Subcutaneous abdominal adipose tissue (tissue), 5 donors: ENCODE measurements around the gene HCN3.

Experiments
- H3K27ac ChIP-seq: one replicate; pipeline ENCODE4 v1.7.0; 2013; ENCODE audit warnings: low read depth, mild to moderate bottlenecking, inconsistent platforms, low read length, moderate library complexity
- H3K27me3 ChIP-seq, 5 donors: one replicate each; pipeline ENCODE4 v1.7.0; 2013; ENCODE audit warnings: low read length in 5 of 5, inconsistent platforms in 1 of 5; ENCODE audit not compliant: control insufficient read depth in 5 of 5, insufficient read depth in 4 of 5
- H3K36me3 ChIP-seq, 5 donors: one replicate each; pipeline ENCODE4 v1.7.0; 2013; ENCODE audit warnings: low read length in 5 of 5; ENCODE audit not compliant: control insufficient read depth in 5 of 5, insufficient read depth in 5 of 5
- H3K4me1 ChIP-seq, 5 donors: one replicate each; pipeline ENCODE4 v1.7.0; 2013; ENCODE audit warnings: low read length in 5 of 5, mild to moderate bottlenecking in 3 of 5, moderate library complexity in 1 of 5; ENCODE audit not compliant: control insufficient read depth in 5 of 5, insufficient read depth in 5 of 5
- H3K4me3 ChIP-seq, 5 donors: one replicate each; pipeline ENCODE4 v1.7.0; 2013; ENCODE audit warnings: low read length in 5 of 5, low read depth in 1 of 5
- H3K9ac ChIP-seq, 5 donors: one replicate each; pipeline ENCODE4 v1.7.0; 2013; ENCODE audit warnings: low read length in 5 of 5, mild to moderate bottlenecking in 4 of 5, moderate library complexity in 3 of 5
- H3K9me3 ChIP-seq, 5 donors: one replicate each; pipeline ENCODE4 v1.7.0; 2013; ENCODE audit warnings: low read length in 5 of 5; ENCODE audit not compliant: control insufficient read depth in 5 of 5
- donor health status: healthy.
- donor health status: healthy.
- donor health status: healthy.
- donor health status: healthy.
- donor health status: healthy.

Gene HCN3

GRCh38 chr1:155321639-155322503 is 44.6 kb downstream of the HCN3 start:
- Histone ChIP-seq H3K4me1 (peaks cover 12 to 56% (median 49%) of the 10 kb centered on the region in 5 donors), H3K27ac (peak overlapping the region; percentile 62), H3K36me3 (peaks cover 0 to 26% (median 20%) of the 10 kb centered on the region in 5 donors), H3K9ac (peak overlapping the region in 2 of 5 donors; percentile 65 to 81), H3K9me3 (no peaks in the 10 kb centered on the region), H3K27me3 (no peaks in the 10 kb centered on the region), H3K4me3 (peak overlapping the region; percentile 51 to 92 (median 77))

- peak overlapping the region; percentile 28 to 92 (median 56) for H3K4me3 ChIP-seq
- H3K9ac ChIP-seq: peak overlapping the region in 3 of 5 donors; percentile 55 to 81 (median 64)
- peaks cover 12 to 56% (median 49%) of the 10 kb centered on the region in 5 donors for H3K4me1 ChIP-seq
- H3K9me3 ChIP-seq: no peaks in the 10 kb centered on the region
- peaks cover 3 to 31% (median 26%) of the 10 kb centered on the region in 5 donors for H3K36me3 ChIP-seq
- H3K27ac ChIP-seq: peak overlapping the region; percentile 62
- no peaks in the 10 kb centered on the region for H3K27me3 ChIP-seq
Observed at GRCh38 chr1:155322571-155322952, 45.3 kb downstream of the HCN3 start.

- Histone ChIP-seq H3K4me3 (peak overlapping the region; percentile 45 to 92 (median 85)), H3K9ac (peak overlapping the region in 4 of 5 donors; percentile 55 to 83 (median 72)), H3K36me3 (peaks cover 3 to 33% (median 28%) of the 10 kb centered on the region in 5 donors), H3K27ac (peak overlapping the region; percentile 82), H3K4me1 (peaks cover 12 to 56% (median 49%) of the 10 kb centered on the region in 5 donors), H3K9me3 (no peaks in the 10 kb centered on the region), H3K27me3 (no peaks in the 10 kb centered on the region)
Observed at GRCh38 chr1:155322953-155323728, 45.9 kb downstream of the HCN3 start.

GRCh38 chr1:155323729-155324036 is 46.4 kb downstream of the HCN3 start:
- no peaks in the 10 kb centered on the region for H3K9me3 ChIP-seq
- no peaks in the 10 kb centered on the region for H3K27me3 ChIP-seq
- peak overlapping the region; percentile 82 for H3K27ac ChIP-seq
- H3K4me1 ChIP-seq: peaks cover 12 to 56% (median 49%) of the 10 kb centered on the region in 5 donors
- H3K9ac ChIP-seq: peak overlapping the region; percentile 22 to 93 (median 87)
- H3K4me3 ChIP-seq: peak overlapping the region; percentile 75 to 92 (median 85)
- peaks cover 3 to 31% (median 24%) of the 10 kb centered on the region in 5 donors for H3K36me3 ChIP-seq

GRCh38 chr1:155324037-155324716 is 46.9 kb downstream of the HCN3 start:
- Histone ChIP-seq H3K27me3 (no peaks in the 10 kb centered on the region), H3K9me3 (no peaks in the 10 kb centered on the region), H3K4me1 (peaks cover 12 to 56% (median 49%) of the 10 kb centered on the region in 5 donors), H3K27ac (peak overlapping the region; percentile 82), H3K4me3 (peak overlapping the region; percentile 75 to 92 (median 85)), H3K36me3 (peaks cover 3 to 26% (median 22%) of the 10 kb centered on the region in 5 donors), H3K9ac (peak overlapping the region; percentile 22 to 93 (median 87))

GRCh38 chr1:155324717-155325602 is 47.7 kb downstream of the HCN3 start:
- Histone ChIP-seq H3K27ac (peak overlapping the region; percentile 82), H3K36me3 (peaks cover 3 to 30% (median 25%) of the 10 kb centered on the region in 5 donors), H3K9ac (peak overlapping the region in 4 of 5 donors; percentile 75 to 93 (median 90)), H3K27me3 (no peaks in the 10 kb centered on the region), H3K4me3 (peak overlapping the region; percentile 74 to 92 (median 85)), H3K4me1 (peaks cover 12 to 56% (median 46%) of the 10 kb centered on the region in 5 donors), H3K9me3 (no peaks in the 10 kb centered on the region)

- H3K4me1 ChIP-seq: peaks cover 8 to 50% (median 40%) of the 10 kb centered on the region in 5 donors
- H3K9me3 ChIP-seq: no peaks in the 10 kb centered on the region
- H3K36me3 ChIP-seq: peaks cover 3 to 36% (median 31%) of the 10 kb centered on the region in 5 donors
- peak overlapping the region in 3 of 5 donors; percentile 75 to 92 (median 87) for H3K9ac ChIP-seq
- no peaks in the 10 kb centered on the region for H3K27me3 ChIP-seq
- peak overlapping the region in 4 of 5 donors; percentile 13 to 92 (median 85) for H3K4me3 ChIP-seq
- H3K27ac ChIP-seq: peak overlapping the region; percentile 82
Observed at GRCh38 chr1:155325603-155325893, 48.3 kb downstream of the HCN3 start.

- H3K4me3 ChIP-seq: no peak overlapping the region
- no peaks in the 10 kb centered on the region for H3K27me3 ChIP-seq
- H3K36me3 ChIP-seq: peaks cover 4 to 42% (median 36%) of the 10 kb centered on the region in 5 donors
- peak overlapping the region in 1 of 5 donors; percentile 92 for H3K9ac ChIP-seq
- H3K4me1 ChIP-seq: peaks cover 8 to 47% (median 35%) of the 10 kb centered on the region in 5 donors
- H3K27ac ChIP-seq: peak overlapping the region; percentile 82
- H3K9me3 ChIP-seq: no peaks in the 10 kb centered on the region
Observed at GRCh38 chr1:155326020-155326526, 48.8 kb downstream of the HCN3 start.

GRCh38 chr1:155326631-155327037 is 49.4 kb downstream of the HCN3 start:
- Histone ChIP-seq H3K36me3 (peaks cover 5 to 47% (median 40%) of the 10 kb centered on the region in 5 donors), H3K4me1 (peaks cover 4 to 43% (median 29%) of the 10 kb centered on the region in 5 donors), H3K9me3 (no peaks in the 10 kb centered on the region), H3K9ac (no peak overlapping the region), H3K27ac (no peak overlapping the region), H3K4me3 (no peak overlapping the region), H3K27me3 (no peaks in the 10 kb centered on the region)
